ENCODE data around the gene TSPAN33. TPM values are rescaled to one million over a fixed set of nuclear protein-coding genes. Genes with fewer than 3 reads are reported as not detected.
A peak's percentile ranks its signal among the peaks of the same experiment; 100 is the strongest.

Gene TSPAN33
- total and polyA plus RNA-seq, 4 experiments from 2014 or later = 0.83 to 6.3 (median 0.97) TPM

GRCh38 chr7:129136887-129137642 lies 7.4 kb upstream of the TSPAN33 start:
- POLR2A ChIA-PET (ENCODE audit: partially characterized antibody) = no interaction called here
- DNase-seq = peak in 3 of 5 donors; percentile 14 to 15 (median 14)

DNA sequence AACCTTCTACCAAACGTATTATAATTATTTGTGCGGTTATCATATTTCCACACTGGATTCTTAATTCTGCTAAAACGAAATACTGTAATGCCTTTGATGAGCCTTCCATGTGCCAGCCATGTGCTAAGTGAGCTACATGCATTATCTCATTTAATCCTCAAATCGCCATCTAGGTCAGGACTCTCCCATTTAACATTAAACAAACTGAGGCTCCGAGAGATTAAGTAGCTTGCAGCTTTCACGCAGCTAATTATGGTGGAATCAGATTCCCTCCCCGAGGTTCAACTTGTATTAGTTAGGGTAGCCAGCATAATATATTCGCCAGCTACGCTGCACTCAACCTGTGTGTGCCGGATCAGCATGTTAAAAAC lies 798 bp upstream of the TSPAN33 start:
- H3K4me3 ChIP-seq (ENCODE audit: low read length in 2 of 2) = peak overlapping the region; percentile 40 to 67
- no peaks in the 10 kb centered on the region for H3K9me3 Mint-ChIP-seq
- H3K27ac Mint-ChIP-seq = no peak overlapping the region
- no peak overlapping the region for H3K27ac ChIP-seq (ENCODE audit: low read depth, low read length)
- CTCF ChIA-PET (ENCODE audit: partially characterized antibody) = interaction anchor here (0.6 to 1.4 kb wide), 2 partner anchors 20 to 79 kb away, joined by 4 to 9 read pairs; no protein-coding TSS in a partner anchor
- DNase-seq = no peak
- no peaks in the 10 kb centered on the region for H3K36me3 Mint-ChIP-seq
- H3K4me1 Mint-ChIP-seq = peaks cover 9 to 20% (median 11%) of the 10 kb centered on the region in 4 donors
- H3K9me3 ChIP-seq (ENCODE audit: control insufficient read depth in 1 of 2, low read length in 2 of 2) = no peaks in the 10 kb centered on the region
- peak overlapping the region; percentile 84 to 94 (median 93) for H3K4me3 Mint-ChIP-seq
- no peaks in the 10 kb centered on the region for H3K27me3 ChIP-seq (ENCODE audit: insufficient read depth, low read length)
- POLR2A ChIA-PET (ENCODE audit: partially characterized antibody) = no interaction called here
- intact Hi-C loops (cut with micrococcal nuclease) = no loop called here
- H3K36me3 ChIP-seq (ENCODE audit: insufficient read depth, low read length) = no peaks in the 10 kb centered on the region
- H3K27me3 Mint-ChIP-seq = peaks cover 13 to 20% of the 10 kb centered on the region in 2 donors
- peaks cover 11% of the 10 kb centered on the region for H3K4me1 ChIP-seq (ENCODE audit: insufficient read depth, low read length)

More at GRCh38 chr7:129136887-129137642, 7.4 kb upstream of the TSPAN33 start:
- H3K4me1 ChIP-seq (ENCODE audit: insufficient read depth, low read length) = peaks cover 24% of the 10 kb centered on the region
- H3K4me3 ChIP-seq (ENCODE audit: low read length in 2 of 2) = no peak overlapping the region
- H3K27ac Mint-ChIP-seq = peak overlapping the region; percentile 36 to 92 (median 78)
- intact Hi-C loops (cut with micrococcal nuclease) = no loop called here
- peaks cover 0 to 2% (median 0%) of the 10 kb centered on the region in 8 donors for H3K9me3 Mint-ChIP-seq
- H3K27me3 ChIP-seq (ENCODE audit: insufficient read depth, low read length) = no peaks in the 10 kb centered on the region
- peak overlapping the region in 7 of 8 donors; percentile 0 to 68 (median 55) for H3K4me3 Mint-ChIP-seq
- H3K27ac ChIP-seq (ENCODE audit: low read depth, low read length) = no peak overlapping the region
- H3K9me3 ChIP-seq (ENCODE audit: control insufficient read depth in 1 of 2, low read length in 2 of 2) = no peaks in the 10 kb centered on the region
- CTCF ChIA-PET (ENCODE audit: partially characterized antibody) = interaction anchor here (2.2 kb wide), 1 partner anchor 27 kb away, joined by 5 read pairs; no protein-coding TSS in a partner anchor
- H3K36me3 Mint-ChIP-seq = no peaks in the 10 kb centered on the region
- no peaks in the 10 kb centered on the region for H3K36me3 ChIP-seq (ENCODE audit: insufficient read depth, low read length)
- H3K27me3 Mint-ChIP-seq = no peaks in the 10 kb centered on the region
- H3K4me1 Mint-ChIP-seq = peaks cover 20 to 33% (median 24%) of the 10 kb centered on the region in 4 donors

DNA sequence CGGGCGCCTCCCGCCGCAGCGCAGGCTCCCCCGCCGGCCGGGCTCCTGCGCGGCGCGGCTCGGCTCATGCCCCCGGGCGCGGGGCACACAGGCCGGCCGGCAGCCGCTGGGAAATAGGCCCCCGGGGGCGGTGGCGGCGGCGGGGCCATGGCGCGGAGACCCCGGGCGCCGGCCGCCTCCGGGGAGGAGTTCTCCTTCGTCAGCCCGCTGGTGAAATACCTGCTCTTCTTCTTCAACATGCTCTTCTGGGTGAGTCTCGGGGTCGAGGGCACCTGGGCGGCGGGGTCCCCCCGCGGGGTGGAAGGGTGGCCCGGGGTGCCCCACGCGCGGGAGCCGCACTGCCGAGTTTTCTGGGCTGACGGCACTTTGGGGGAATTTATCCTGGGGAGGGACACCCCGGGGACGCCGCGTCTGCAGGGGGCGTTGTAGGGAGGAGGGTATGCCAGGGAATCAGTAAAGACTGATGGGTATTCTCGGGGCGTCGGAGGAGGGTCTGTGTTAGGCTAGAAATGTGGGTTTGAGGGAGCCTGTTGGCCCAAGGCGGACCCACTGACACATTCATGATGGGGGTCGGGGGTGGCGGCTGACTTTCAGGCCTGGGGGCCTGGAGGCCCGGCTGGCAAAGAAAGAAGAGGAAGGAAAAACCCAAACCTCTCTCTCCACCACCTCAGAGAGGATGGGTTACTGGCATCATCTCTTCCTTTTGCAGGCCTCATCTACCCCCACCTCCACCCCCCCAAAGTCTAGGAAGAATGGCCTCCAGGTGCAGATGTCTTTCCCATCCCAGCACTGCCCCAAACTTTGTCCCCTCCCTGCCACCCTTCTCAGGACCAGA lies 544 bp downstream of the TSPAN33 start:
- H3K27me3 ChIP-seq (ENCODE audit: insufficient read depth, low read length) = no peaks in the 10 kb centered on the region
- H3K4me3 ChIP-seq (ENCODE audit: low read length in 2 of 2) = peak overlapping the region in 1 of 2 donors; percentile 43
- no peaks in the 10 kb centered on the region for H3K9me3 Mint-ChIP-seq
- peak overlapping the region; percentile 81 to 86 (median 84) for H3K4me3 Mint-ChIP-seq
- peaks cover 11% of the 10 kb centered on the region for H3K4me1 ChIP-seq (ENCODE audit: insufficient read depth, low read length)
- ChIA-PET POLR2A (ENCODE audit: partially characterized antibody) (no interaction called here), CTCF (ENCODE audit: partially characterized antibody) (interaction anchor here (2.9 kb wide), 1 partner anchor 18 kb away, joined by 16 read pairs; no protein-coding TSS in a partner anchor)
- no peaks in the 10 kb centered on the region for H3K9me3 ChIP-seq (ENCODE audit: control insufficient read depth in 1 of 2, low read length in 2 of 2)
- H3K36me3 Mint-ChIP-seq = no peaks in the 10 kb centered on the region
- peaks cover 8 to 20% (median 11%) of the 10 kb centered on the region in 4 donors for H3K4me1 Mint-ChIP-seq
- H3K27ac ChIP-seq (ENCODE audit: low read depth, low read length) = no peak overlapping the region
- H3K27ac Mint-ChIP-seq = peak overlapping the region in 2 of 7 donors; percentile 59 to 72
- H3K36me3 ChIP-seq (ENCODE audit: insufficient read depth, low read length) = no peaks in the 10 kb centered on the region
- intact Hi-C loops (cut with micrococcal nuclease) = no loop called here
- DNase-seq = peak in 4 of 5 donors; percentile 13 to 21 (median 18)
- H3K27me3 Mint-ChIP-seq = peaks cover 16 to 23% of the 10 kb centered on the region in 2 donors

DNA sequence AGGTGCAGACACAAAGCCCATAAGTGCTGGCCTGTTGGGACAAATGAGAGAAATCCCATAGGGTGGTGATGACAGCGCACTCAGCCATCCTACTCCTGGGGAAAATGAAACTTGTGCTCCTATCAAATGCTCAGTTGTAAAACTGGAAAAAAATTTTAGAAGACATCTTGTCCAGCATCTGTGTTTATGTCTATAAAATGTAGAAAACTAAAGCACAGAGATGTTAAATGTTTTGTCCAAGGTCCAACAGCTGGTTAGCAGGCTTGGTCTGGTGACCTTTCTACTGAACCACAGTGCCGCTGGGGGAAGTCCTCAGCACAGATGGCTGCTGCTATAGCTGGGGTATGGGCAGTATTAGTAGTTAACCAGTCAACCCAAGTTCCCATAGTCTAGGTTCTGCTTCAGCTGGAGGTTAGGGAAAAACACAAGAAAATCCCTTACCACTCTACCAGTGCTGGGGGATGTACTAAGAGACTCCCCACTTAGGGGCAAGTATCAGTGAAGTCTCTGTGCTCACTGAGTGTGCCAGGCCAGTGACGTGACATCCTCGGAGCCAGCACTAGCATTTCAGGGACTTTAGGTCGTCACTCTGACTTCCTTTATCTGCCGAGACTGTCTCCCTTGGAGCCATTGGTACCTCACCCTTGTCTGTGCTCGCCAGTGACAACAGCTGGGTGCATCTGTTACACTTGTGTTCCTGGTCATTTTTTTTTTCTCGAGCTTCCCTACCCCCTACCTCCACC lies 1.9 kb downstream of the TSPAN33 start:
- Mint-ChIP-seq H3K27ac (peak overlapping the region in 3 of 7 donors; percentile 17 to 74 (median 48)), H3K4me1 (peaks cover 8 to 20% (median 11%) of the 10 kb centered on the region in 4 donors), H3K27me3 (peaks cover 16 to 23% of the 10 kb centered on the region in 2 donors), H3K36me3 (no peaks in the 10 kb centered on the region), H3K9me3 (no peaks in the 10 kb centered on the region), H3K4me3 (peak overlapping the region in 7 of 8 donors; percentile 23 to 86 (median 79))
- Histone ChIP-seq H3K9me3 (ENCODE audit: control insufficient read depth in 1 of 2, low read length in 2 of 2) (no peaks in the 10 kb centered on the region), H3K27me3 (ENCODE audit: insufficient read depth, low read length) (no peaks in the 10 kb centered on the region), H3K4me3 (ENCODE audit: low read length in 2 of 2) (no peak overlapping the region), H3K27ac (ENCODE audit: low read depth, low read length) (no peak overlapping the region), H3K36me3 (ENCODE audit: insufficient read depth, low read length) (no peaks in the 10 kb centered on the region), H3K4me1 (ENCODE audit: insufficient read depth, low read length) (peaks cover 11% of the 10 kb centered on the region)
- intact Hi-C loops (cut with micrococcal nuclease) = no loop called here
- CTCF ChIA-PET (ENCODE audit: partially characterized antibody) = interaction anchor here (2.9 kb wide), 1 partner anchor 17 kb away, joined by 16 read pairs; no protein-coding TSS in a partner anchor
- POLR2A ChIA-PET (ENCODE audit: partially characterized antibody) = no interaction called here
- DNase-seq = no peak

GRCh38 chr7:129147731-129148130 lies 3.2 kb downstream of the TSPAN33 start:
- H3K27me3 Mint-ChIP-seq = peaks cover 13 to 23% of the 10 kb centered on the region in 2 donors
- H3K9me3 ChIP-seq (ENCODE audit: control insufficient read depth in 1 of 2, low read length in 2 of 2) = no peaks in the 10 kb centered on the region
- H3K4me3 Mint-ChIP-seq = no peak overlapping the region
- peaks cover 8 to 20% (median 11%) of the 10 kb centered on the region in 4 donors for H3K4me1 Mint-ChIP-seq
- no peaks in the 10 kb centered on the region for H3K27me3 ChIP-seq (ENCODE audit: insufficient read depth, low read length)
- DNase-seq = no peak
- no peaks in the 10 kb centered on the region for H3K9me3 Mint-ChIP-seq
- ChIA-PET POLR2A (ENCODE audit: partially characterized antibody) (no interaction called here), CTCF (ENCODE audit: partially characterized antibody) (interaction anchor here (2.9 kb wide), 1 partner anchor 16 kb away, joined by 16 read pairs; no protein-coding TSS in a partner anchor)
- H3K27ac ChIP-seq (ENCODE audit: low read depth, low read length) = no peak overlapping the region
- no peaks in the 10 kb centered on the region for H3K36me3 Mint-ChIP-seq
- H3K27ac Mint-ChIP-seq = no peak overlapping the region
- no peaks in the 10 kb centered on the region for H3K36me3 ChIP-seq (ENCODE audit: insufficient read depth, low read length)
- H3K4me3 ChIP-seq (ENCODE audit: low read length in 2 of 2) = no peak overlapping the region
- intact Hi-C loops (cut with micrococcal nuclease) = no loop called here
- H3K4me1 ChIP-seq (ENCODE audit: insufficient read depth, low read length) = peaks cover 11% of the 10 kb centered on the region

DNA sequence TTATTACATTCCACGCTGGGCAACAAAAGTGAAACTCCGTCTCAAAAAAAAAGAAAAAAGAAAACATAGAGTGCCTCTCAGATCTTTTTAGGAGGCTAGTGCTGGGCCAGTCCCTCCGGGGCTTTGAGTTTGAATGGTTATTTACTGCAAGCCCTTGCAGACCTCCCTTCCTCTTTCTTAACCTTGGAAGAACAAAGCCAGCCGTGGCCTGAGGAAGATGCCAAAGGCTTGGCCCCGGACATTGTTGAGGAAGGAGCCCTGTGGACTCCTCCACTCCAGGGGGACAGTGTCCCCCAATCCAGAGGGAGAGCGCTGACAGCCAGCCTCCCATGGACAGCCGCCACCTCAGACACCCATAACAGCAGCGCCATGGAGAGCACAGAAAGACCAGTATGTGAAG lies 5.0 kb downstream of the TSPAN33 start:
- Histone ChIP-seq H3K27ac (ENCODE audit: low read depth, low read length) (no peak overlapping the region), H3K4me3 (ENCODE audit: low read length in 2 of 2) (no peak overlapping the region), H3K27me3 (ENCODE audit: insufficient read depth, low read length) (no peaks in the 10 kb centered on the region), H3K4me1 (ENCODE audit: insufficient read depth, low read length) (peaks cover 5% of the 10 kb centered on the region), H3K36me3 (ENCODE audit: insufficient read depth, low read length) (no peaks in the 10 kb centered on the region), H3K9me3 (ENCODE audit: control insufficient read depth in 1 of 2, low read length in 2 of 2) (no peaks in the 10 kb centered on the region)
- ChIA-PET CTCF (ENCODE audit: partially characterized antibody) (no interaction called here), POLR2A (ENCODE audit: partially characterized antibody) (no interaction called here)
- Mint-ChIP-seq H3K9me3 (no peaks in the 10 kb centered on the region), H3K27ac (no peak overlapping the region), H3K4me1 (peaks cover 0 to 10% (median 4%) of the 10 kb centered on the region in 4 donors), H3K36me3 (no peaks in the 10 kb centered on the region), H3K27me3 (peaks cover 3 to 21% of the 10 kb centered on the region in 2 donors), H3K4me3 (no peak overlapping the region)
- no peak for DNase-seq
- intact Hi-C loops (cut with micrococcal nuclease) = no loop called here
